Measurements from ENCODE around the gene ARID3B.

Gene ARID3B

GRCh38 chr15:74642734-74643664 lies 102.0 kb downstream of the ARID3B start:
- Histone ChIP-seq H3K27ac (no peak overlapping the region), H3K4me3 (ENCODE audit: low read depth, low read length) (no peak overlapping the region), H3K36me3 (peaks cover 27% of the 10 kb centered on the region)

DNA sequence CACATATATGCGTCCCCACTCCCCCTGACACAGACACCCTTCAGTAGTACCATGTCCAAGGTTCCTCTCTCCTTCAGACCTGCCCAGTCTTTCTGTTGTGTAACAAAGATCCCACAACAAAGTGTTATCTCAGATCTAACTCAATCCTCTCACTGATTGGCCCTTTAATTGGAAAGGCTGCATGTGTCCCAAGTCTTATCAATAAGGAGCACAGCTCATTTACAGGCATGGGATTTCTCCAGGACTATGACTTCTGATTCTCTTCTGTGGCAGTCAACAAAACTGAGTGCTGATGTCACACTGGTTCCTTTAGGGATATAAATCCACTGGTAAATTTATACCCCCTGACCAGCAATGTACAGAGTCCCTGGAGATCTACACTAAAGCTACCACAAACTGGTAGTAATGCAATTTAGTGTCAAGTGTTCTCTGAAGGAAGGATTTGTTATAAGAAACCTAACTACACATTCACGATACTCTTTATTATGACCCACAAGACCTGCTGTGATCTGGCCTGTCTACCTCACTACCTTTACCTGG lies 102.7 kb downstream of the ARID3B start:
- Histone ChIP-seq H3K27ac (no peak overlapping the region), H3K9me3 (ENCODE audit: severe bottlenecking) (no peaks in the 10 kb centered on the region), H3K27me3 (ENCODE audit: insufficient read depth, low read depth, severe bottlenecking) (no peaks in the 10 kb centered on the region), H3K36me3 (peaks cover 26% of the 10 kb centered on the region), H3K4me3 (ENCODE audit: low read depth, low read length) (no peak overlapping the region)
- TF ChIP-seq, protein P1, sequence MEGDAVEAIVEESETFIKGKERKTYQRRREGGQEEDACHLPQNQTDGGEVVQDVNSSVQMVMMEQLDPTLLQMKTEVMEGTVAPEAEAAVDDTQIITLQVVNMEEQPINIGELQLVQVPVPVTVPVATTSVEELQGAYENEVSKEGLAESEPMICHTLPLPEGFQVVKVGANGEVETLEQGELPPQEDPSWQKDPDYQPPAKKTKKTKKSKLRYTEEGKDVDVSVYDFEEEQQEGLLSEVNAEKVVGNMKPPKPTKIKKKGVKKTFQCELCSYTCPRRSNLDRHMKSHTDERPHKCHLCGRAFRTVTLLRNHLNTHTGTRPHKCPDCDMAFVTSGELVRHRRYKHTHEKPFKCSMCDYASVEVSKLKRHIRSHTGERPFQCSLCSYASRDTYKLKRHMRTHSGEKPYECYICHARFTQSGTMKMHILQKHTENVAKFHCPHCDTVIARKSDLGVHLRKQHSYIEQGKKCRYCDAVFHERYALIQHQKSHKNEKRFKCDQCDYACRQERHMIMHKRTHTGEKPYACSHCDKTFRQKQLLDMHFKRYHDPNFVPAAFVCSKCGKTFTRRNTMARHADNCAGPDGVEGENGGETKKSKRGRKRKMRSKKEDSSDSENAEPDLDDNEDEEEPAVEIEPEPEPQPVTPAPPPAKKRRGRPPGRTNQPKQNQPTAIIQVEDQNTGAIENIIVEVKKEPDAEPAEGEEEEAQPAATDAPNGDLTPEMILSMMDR (IDR thresholded peaks at IDR 0.05; ENCODE audit: low read depth, low read length), result no peak
- no peak for DNase-seq

More at GRCh38 chr15:74642734-74643664, 102.0 kb downstream of the ARID3B start:
- TF ChIP-seq, protein P1 (IDR thresholded peaks at IDR 0.05; ENCODE audit: low read depth, low read length), result no peak
- no peaks in the 10 kb centered on the region for H3K9me3 ChIP-seq (ENCODE audit: severe bottlenecking)
- DNase-seq, result no peak
- no peaks in the 10 kb centered on the region for H3K27me3 ChIP-seq (ENCODE audit: insufficient read depth, low read depth, severe bottlenecking)

- Histone ChIP-seq H3K9me3 (ENCODE audit: severe bottlenecking) (no peaks in the 10 kb centered on the region), H3K36me3 (peaks cover 13% of the 10 kb centered on the region; the same call in 1 of the 2 replicates), H3K27ac (no peak overlapping the region), H3K27me3 (ENCODE audit: insufficient read depth, low read depth, severe bottlenecking) (no peaks in the 10 kb centered on the region), H3K4me3 (ENCODE audit: low read depth, low read length) (no peak overlapping the region)
- DNase-seq, result no peak
- TF ChIP-seq, protein P1 (IDR thresholded peaks at IDR 0.05; ENCODE audit: low read depth, low read length), result no peak
Measured at GRCh38 chr15:74646480-74646879, 105.5 kb downstream of the ARID3B start.

Measured in WERI-Rb-1 (cell line).